ENCODE results near the gene RBM22.

The RBM22 gene

GRCh38 chr5:150653145-150653761 lies 47.6 kb downstream of the RBM22 start:
- no peak for DNase-seq (ENCODE audit: low read depth in 1 of 2, low spot score in 1 of 2)

DNA sequence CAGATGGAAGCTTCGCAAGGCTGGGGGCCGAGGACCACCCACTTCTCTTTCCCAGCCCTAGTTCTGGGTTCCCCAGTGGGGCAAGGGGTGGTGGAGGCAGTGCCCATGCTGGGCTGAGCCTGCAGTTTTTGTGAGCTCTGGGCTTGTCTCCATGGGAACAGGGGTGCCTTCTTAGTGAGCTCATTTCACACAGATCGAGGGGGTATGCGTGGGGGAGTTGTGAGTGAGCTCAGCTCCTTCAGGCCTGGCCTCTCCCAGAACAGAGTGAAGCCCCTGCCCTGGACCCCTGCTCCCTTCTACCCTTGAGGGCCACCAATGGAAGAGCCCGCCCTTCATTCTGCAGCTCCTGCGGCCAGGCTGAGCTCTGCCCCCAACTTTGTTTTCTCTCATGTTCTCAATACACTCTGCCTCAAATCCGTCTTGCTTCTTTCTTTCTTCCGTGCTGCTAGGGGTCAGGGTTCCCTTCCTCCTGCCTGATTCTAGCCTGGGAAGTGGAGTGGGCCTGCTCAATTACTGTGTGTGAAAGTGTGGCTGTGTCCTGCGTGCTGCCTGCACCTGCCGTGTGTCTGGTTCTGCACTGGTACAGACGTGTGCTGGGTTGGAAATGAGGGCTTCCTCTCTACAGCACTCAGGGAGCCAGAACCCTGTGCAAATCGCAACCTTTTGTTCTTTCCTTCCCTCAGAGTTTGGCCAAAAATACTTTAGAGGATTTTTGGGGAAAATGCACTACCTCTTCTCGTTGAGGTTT lies 48.8 kb downstream of the RBM22 start:
- no peak for DNase-seq (ENCODE audit: low read depth in 1 of 2, low spot score in 1 of 2)

GRCh38 chr5:150651382-150651781 lies 49.5 kb downstream of the RBM22 start:
- DNase-seq (ENCODE audit: low read depth in 1 of 2, low spot score in 1 of 2) = no peak

GRCh38 chr5:150650021-150651006 lies 50.5 kb downstream of the RBM22 start:
- no peak for DNase-seq (ENCODE audit: low read depth in 1 of 2, low spot score in 1 of 2)

DNA sequence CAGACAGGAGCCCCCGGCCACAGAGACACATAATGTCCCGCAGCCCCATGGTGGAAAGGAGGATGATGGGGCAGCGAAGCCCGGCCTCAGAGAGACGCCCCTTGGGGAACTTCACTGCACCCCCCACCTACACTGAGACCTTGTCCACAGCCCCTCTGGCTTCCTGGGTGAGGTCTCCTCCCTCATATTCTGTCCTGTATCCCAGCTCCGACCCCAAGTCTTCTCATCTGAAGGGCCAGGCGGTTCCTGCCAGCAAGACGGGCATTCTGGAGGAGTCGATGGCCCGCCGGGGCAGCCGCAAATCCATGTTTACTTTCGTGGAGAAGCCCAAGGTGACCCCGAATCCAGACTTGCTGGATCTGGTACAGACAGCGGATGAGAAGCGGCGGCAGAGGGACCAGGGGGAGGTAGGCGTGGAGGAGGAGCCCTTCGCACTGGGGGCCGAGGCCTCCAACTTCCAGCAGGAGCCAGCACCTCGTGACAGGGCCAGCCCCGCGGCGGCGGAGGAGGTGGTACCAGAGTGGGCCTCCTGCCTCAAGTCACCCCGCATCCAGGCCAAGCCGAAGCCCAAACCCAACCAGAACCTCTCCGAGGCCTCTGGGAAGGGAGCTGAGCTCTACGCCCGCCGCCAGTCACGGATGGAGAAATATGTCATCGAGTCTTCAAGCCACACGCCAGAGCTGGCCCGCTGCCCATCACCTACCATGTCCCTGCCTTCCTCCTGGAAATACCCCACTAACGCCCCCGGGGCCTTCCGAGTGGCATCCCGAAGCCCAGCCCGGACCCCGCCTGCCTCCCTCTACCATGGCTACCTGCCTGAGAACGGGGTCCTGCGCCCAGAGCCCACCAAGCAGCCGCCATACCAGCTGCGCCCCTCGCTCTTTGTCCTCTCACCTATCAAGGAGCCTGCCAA lies 51.5 kb downstream of the RBM22 start:
- DNase-seq (ENCODE audit: low read depth in 1 of 2, low spot score in 1 of 2) = no peak

- DNase-seq (ENCODE audit: low read depth in 1 of 2, low spot score in 1 of 2) = no peak
Observed at GRCh38 chr5:150648294-150649107, 52.4 kb downstream of the RBM22 start.

DNA sequence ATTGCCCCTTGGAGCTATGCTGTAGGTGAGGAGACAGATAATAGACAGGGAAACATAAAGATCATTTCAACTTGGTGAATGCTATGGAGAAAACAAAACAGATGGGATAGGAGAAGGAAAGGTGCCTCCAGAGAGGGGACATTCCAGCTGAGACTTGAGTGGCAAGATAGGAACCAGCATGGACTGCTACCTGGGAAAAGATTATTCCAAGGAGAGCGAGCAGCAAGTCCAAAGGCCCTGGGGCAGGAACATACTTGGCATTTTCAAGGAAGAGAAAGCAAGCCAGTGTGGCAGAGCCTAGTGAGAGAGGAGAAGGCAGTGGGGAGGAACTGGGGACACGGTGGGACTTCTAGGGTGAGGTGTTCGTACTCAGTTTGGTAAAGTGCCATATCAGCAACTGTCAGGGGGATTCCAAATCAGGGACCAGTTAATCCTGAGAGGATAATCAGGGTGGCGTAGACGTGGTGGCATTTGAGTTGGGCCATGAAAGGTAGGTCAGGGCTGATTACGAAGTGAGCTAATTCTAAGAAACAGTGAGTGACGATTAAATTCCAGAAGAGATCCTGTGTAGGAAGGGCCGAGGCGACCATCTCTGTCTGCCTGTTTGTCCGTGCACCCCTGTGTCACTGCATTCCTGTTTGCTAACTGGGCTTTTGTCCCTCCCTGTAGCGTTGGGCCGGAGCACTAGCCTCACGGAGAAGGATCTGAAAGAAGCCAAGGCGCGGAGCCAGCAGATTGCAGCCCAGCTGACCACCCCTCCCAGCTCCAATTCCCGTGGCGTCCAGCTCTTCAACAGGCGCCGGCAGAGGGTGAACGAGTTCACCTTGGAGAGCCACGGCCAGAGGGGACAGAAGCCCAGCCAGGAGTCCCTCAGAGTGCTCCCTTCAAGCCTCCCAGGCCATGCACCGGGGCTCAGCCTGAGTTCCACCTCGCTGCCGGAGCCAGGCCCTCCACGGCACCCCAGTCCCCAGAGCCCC lies 53.3 kb downstream of the RBM22 start:
- DNase-seq (ENCODE audit: low read depth in 1 of 2, low spot score in 1 of 2) = no peak

DNA sequence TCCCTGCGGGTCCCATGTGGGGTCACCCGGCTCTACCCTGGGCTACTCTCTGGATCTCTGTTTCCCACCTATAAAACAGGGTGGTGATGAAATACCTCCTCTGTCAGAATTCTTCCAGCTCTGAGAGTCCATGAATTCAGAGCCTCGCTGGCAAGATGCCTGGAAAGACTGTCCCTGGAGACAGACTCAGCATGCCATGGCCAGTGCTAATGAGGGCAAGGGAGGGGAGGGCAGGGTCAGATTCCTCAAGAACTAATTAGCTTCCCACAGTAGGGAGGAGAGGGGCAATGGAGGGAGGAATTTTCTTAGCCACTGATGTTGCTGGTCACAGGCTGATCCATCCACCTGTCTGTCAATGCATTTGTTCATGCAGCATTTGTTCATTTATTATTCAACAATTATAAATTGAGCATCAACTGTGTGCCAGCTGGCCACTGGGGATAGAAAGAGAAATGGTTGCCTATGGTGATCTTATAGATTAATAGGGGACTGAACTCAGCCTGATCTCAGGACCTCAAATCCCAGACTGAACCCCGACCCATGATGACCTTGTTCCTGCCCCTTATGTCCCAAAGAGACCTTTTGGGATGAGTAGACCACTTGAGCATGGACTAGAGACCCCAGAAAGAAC lies 55.7 kb downstream of the RBM22 start:
- no peak for DNase-seq (ENCODE audit: low read depth in 1 of 2, low spot score in 1 of 2)

- DNase-seq (ENCODE audit: low read depth in 1 of 2, low spot score in 1 of 2) = no peak
Observed at GRCh38 chr5:150644514-150644913, 56.3 kb downstream of the RBM22 start.

GRCh38 chr5:150644058-150644457 lies 56.8 kb downstream of the RBM22 start:
- DNase-seq (ENCODE audit: low read depth in 1 of 2, low spot score in 1 of 2) = no peak

DNA sequence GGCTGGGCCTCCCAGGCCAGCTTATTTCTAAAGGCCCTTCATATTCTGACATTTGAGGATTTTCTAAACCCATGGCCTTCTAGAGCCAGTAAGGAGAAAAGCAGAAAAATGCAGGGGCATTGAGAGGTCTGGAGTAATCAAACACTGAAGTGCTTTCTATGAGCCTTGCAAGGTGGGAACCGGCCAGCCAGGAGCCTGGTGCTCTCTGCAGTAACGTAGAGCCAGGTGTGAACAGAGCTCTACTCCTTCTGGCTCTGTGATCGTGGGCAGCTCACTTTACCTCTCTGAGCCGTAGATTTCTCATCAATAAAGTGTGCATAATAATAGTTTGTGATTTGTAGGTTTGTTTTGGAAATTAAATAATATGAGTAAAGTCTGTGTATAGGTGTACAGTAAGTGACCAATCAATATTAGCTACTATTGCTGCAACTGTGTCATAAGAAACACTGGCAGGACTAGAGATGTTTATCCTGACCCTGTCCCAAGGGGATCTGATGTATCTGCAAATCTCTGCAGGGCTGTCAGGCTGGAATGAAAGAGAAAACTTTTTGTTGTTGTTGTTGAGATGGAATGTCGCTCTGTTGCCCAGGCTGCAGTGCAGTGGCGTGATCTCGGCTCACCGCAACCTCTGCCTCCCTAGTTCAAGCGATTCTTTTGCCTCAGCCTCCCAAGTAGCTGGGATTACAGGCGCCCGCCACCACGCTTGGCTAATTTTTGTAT lies 57.7 kb downstream of the RBM22 start:
- DNase-seq (ENCODE audit: low read depth in 1 of 2, low spot score in 1 of 2) = no peak

GRCh38 chr5:150642567-150642927 lies 58.3 kb downstream of the RBM22 start:
- no peak for DNase-seq (ENCODE audit: low read depth in 1 of 2, low spot score in 1 of 2)

- no peak for DNase-seq (ENCODE audit: low read depth in 1 of 2, low spot score in 1 of 2)
Observed at GRCh38 chr5:150641824-150642566, 58.9 kb downstream of the RBM22 start.

GRCh38 chr5:150641006-150641570 lies 59.8 kb downstream of the RBM22 start:
- DNase-seq (ENCODE audit: low read depth in 1 of 2, low spot score in 1 of 2) = no peak

All from stimulated activated CD4-positive, alpha-beta T cell treated with anti-CD3 and anti-CD28 coated beads, Interleukin-15, amount 100 ng/mL, for 1 hour (primary cell).